ENCODE results near the gene AUTS2. TPM values are rescaled to one million over a fixed set of nuclear protein-coding genes. Genes with fewer than 3 reads are reported as not detected.

The AUTS2 gene
- polyA plus RNA-seq, 1 donor (not counting 4 experiments of a cell fraction or from before 2014, with no cell fraction given): 4.7 TPM

- Histone ChIP-seq H3K9me3 (ENCODE audit: control insufficient read depth, low read depth, low read length) (no peaks in the 10 kb centered on the region), H3K4me2 (ENCODE audit: control insufficient read depth, extremely low read depth, insufficient read depth, low read depth, low read length) (no peak overlapping the region), H3K27me3 (ENCODE audit: control insufficient read depth, extremely low read depth, insufficient read depth, low read length) (no peaks in the 10 kb centered on the region), H3K4me1 (ENCODE audit: control insufficient read depth, extremely low read depth, insufficient read depth, low read length) (no peaks in the 10 kb centered on the region), H4K20me1 (ENCODE audit: control insufficient read depth, extremely low read depth, insufficient read depth, low read length) (no peaks in the 10 kb centered on the region), H3K36me3 (ENCODE audit: control insufficient read depth in 2 of 2, extremely low read depth in 1 of 2, insufficient read depth in 2 of 2, low read length in 2 of 2) (no peaks in the 10 kb centered on the region), H3K79me2 (ENCODE audit: control insufficient read depth, insufficient read depth, low read length) (no peaks in the 10 kb centered on the region), H2AFZ (ENCODE audit: control insufficient read depth, low read length) (no peak overlapping the region), H3K9me1 (ENCODE audit: control insufficient read depth, extremely low read depth, insufficient read depth, low read length) (no peaks in the 10 kb centered on the region), H3K27ac (ENCODE audit: control insufficient read depth, insufficient read depth, low read length) (no peak overlapping the region), H3K4me3 (ENCODE audit: control insufficient read depth in 2 of 3, extremely low read depth in 1 of 3, insufficient read depth in 2 of 3, low read depth in 1 of 3, low read length in 3 of 3) (no peak overlapping the region), H3K9ac (ENCODE audit: control insufficient read depth, extremely low read depth, insufficient read depth, low read length) (no peak overlapping the region)
- FAIRE-seq (no peak), DNase-seq (ENCODE audit: low read depth, low spot score) (no peak)
- TF ChIP-seq CTCF (optimal IDR thresholded peaks at IDR 0.05 in 1 of 3, IDR thresholded peaks at IDR 0.05 in 1 of 3, conservative IDR thresholded peaks at IDR 0.05 in 1 of 3; ENCODE audit: extremely low read depth in 1 of 3, insufficient read depth in 2 of 3, low read length in 3 of 3) (no peak), EZH2 (IDR thresholded peaks at IDR 0.05; ENCODE audit: low read length) (no peak)
- dilution Hi-C loops (cut with MboI; ENCODE audit: extremely low pct_ligation_motif_present, low sequenced_read_pairs): no loop called here
Observed at GRCh38 chr7:70654979-70655378, 1056.7 kb downstream of the AUTS2 start.

DNA sequence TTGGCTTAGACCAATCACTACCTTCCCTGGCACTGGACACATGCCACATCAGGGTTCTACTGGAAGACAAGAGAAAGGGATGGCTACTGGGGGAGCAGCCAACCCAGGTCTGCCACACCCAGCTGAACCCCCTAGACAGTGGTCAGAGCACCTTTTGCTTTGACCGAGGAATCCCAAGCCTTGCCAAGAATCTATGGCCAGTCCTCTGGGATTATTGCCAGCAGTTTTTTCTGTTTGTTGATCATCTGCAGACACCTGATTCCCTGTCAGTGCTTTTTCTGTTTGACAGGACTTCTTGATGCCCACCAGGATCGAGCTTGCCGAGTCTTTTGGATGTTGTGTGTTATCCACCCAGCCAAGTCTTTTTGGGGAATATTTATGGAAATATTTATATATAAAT is 1057.4 kb downstream of the AUTS2 start:
- dilution Hi-C loops (cut with MboI; ENCODE audit: extremely low pct_ligation_motif_present, low sequenced_read_pairs): no loop called here

More for the DNA sequence above, 1057.4 kb downstream of the AUTS2 start:
- Histone ChIP-seq H3K27me3 (ENCODE audit: control insufficient read depth, extremely low read depth, insufficient read depth, low read length) (no peaks in the 10 kb centered on the region), H2AFZ (ENCODE audit: control insufficient read depth, low read length) (no peak overlapping the region), H3K79me2 (ENCODE audit: control insufficient read depth, insufficient read depth, low read length) (no peaks in the 10 kb centered on the region), H3K4me2 (ENCODE audit: control insufficient read depth, extremely low read depth, insufficient read depth, low read depth, low read length) (no peak overlapping the region), H3K4me3 (ENCODE audit: control insufficient read depth in 2 of 3, extremely low read depth in 1 of 3, insufficient read depth in 2 of 3, low read depth in 1 of 3, low read length in 3 of 3) (no peak overlapping the region), H3K9ac (ENCODE audit: control insufficient read depth, extremely low read depth, insufficient read depth, low read length) (no peak overlapping the region), H3K27ac (ENCODE audit: control insufficient read depth, insufficient read depth, low read length) (no peak overlapping the region), H3K36me3 (ENCODE audit: control insufficient read depth in 2 of 2, extremely low read depth in 1 of 2, insufficient read depth in 2 of 2, low read length in 2 of 2) (no peaks in the 10 kb centered on the region), H3K4me1 (ENCODE audit: control insufficient read depth, extremely low read depth, insufficient read depth, low read length) (no peaks in the 10 kb centered on the region), H3K9me3 (ENCODE audit: control insufficient read depth, low read depth, low read length) (no peaks in the 10 kb centered on the region), H3K9me1 (ENCODE audit: control insufficient read depth, extremely low read depth, insufficient read depth, low read length) (no peaks in the 10 kb centered on the region), H4K20me1 (ENCODE audit: control insufficient read depth, extremely low read depth, insufficient read depth, low read length) (no peaks in the 10 kb centered on the region)
- no peak for TF ChIP-seq CTCF (optimal IDR thresholded peaks at IDR 0.05 in 1 of 3, IDR thresholded peaks at IDR 0.05 in 1 of 3, conservative IDR thresholded peaks at IDR 0.05 in 1 of 3; ENCODE audit: extremely low read depth in 1 of 3, insufficient read depth in 2 of 3, low read length in 3 of 3)
- TF ChIP-seq EZH2 (IDR thresholded peaks at IDR 0.05; ENCODE audit: low read length): no peak
- no peak for FAIRE-seq
- DNase-seq (ENCODE audit: low read depth, low spot score): no peak
